HG03460 (cell line): ENCODE results near the gene PDGFRB.
A peak's percentile ranks its signal among the peaks of the same experiment; 100 is the strongest.

Source experiments
- ATAC-seq: cut with Tn5 transposase; IDR thresholded peaks from one replicate; pipeline ENCODE4 v1.9.1; 2021; ENCODE audit not compliant: unreplicated experiment

Gene PDGFRB

DNA sequence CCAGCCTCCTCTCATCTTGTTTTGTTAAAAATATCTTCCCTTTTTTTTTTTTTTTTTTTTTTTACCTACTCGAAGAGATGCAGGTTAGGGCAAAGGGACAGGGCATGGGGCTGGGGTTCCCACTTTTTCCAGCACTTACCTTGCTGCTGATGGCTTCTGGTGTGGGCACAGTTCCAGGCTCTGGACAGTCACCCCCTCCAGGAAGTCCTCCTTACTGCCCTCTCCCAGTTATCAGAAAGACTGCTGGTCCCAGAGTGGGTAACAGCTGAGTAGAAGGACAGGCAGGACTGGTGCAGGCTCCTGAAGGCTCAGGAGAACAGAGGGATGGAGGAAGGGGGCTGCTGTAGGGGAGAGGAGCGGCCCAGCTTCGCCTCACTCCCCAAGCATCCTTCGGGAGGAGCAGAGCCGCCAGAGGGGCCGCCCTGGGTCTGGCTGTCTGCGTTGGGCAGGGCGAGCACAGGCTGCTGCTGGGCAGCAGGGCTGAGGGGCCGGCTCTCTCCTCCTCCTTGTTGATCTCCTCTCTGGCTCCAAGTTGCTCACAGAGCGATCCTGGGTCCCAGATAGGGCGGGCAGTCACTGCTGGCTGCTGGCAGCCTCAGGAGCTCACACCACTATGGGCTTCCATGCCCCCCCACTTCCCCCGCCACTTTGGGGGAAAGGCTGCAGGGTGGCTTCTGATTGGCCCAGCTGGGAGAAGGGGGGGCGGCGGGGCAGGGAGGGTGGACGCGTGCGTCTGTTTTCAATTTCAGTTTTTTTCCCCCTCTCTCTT lies at the start of gene PDGFRB:
PDGFRB (minus strand) TSS at position 588 of the 769 bp plus-strand sequence. CDS start 18,798 bp downstream, outside the sequence.
- ATAC-seq, result peak; percentile 49

GRCh38 chr5:150204590-150204960 lies 48.9 kb upstream of the PDGFRB start:
- no peak for ATAC-seq

DNA sequence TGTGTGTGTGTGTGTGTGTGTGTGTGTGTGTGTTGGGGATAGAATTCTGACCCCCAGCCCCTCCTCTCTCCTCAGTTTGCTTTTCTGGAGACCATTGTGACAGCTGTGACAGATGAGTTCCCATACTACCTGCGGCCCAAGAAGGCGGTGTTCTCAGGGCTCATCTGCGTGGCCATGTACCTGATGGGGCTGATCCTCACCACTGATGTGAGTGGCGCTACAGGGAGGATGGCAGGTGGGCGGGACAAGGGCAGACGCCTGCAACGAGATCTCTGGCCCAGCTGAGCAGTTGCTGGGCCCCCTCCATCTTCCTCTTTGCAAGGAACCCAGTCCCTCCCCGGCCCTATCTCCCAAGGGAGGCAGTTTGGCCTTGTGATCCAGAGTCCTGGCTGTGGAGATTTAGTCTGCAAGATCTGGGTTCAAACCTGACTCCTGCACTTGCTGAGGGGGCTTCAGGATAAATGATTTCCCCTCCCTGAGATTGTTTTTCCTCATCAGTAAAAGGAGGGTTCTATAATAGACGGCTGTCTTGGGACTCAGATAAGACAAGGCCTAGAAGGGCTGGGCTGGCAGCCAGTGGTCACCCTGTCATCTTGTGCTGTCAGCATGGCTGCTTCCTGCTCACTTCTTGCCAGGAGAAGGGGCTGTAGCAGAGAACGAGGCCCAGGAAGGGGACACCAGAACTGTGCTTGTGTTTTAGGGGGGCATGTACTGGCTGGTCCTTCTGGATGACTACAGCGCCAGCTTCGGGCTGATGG lies 48.4 kb upstream of the PDGFRB start:
- ATAC-seq, result no peak

DNA sequence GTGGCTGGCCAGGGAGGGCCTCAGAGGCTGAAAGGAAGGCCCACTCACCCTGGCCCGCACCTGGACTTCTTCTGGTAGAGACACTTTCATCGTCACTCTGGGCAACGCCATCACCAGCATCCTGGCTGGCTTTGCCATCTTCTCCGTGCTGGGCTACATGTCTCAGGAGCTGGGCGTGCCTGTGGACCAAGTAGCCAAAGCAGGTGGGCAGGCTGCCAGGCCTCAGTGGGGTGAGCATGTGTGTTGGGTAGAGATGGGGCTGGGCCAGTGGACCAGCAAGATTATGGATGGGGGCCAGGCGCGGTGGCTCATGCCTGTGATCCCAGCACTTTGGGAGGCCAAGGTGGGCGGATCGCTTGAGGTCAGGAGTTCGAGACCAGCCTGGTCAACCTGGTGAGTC lies 46.9 kb upstream of the PDGFRB start:
- no peak for ATAC-seq

- no peak for ATAC-seq
These were observed 41.8 kb upstream of the PDGFRB start for GRCh38 chr5:150197476-150197875.

- no peak for ATAC-seq
These were observed 41.3 kb upstream of the PDGFRB start for GRCh38 chr5:150196986-150197385.

DNA sequence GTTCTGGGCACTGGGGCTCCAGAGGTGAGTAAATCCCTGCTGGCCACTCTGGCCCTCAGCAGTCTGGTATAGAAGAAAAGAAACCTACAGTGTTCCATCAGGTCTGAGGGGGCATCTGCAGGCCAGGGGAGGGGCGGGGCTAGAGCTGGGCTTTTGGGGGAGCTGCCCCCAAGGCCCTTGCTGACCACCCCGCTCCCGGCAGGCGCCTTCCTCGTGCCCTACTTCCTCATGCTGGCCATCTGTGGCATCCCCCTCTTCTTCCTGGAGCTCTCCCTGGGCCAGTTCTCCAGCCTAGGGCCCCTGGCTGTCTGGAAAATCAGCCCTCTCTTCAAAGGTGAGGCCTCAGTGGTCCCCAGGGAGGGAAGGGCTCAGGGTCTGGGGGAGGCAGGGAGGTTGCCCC lies 40.9 kb upstream of the PDGFRB start:
- no peak for ATAC-seq

DNA sequence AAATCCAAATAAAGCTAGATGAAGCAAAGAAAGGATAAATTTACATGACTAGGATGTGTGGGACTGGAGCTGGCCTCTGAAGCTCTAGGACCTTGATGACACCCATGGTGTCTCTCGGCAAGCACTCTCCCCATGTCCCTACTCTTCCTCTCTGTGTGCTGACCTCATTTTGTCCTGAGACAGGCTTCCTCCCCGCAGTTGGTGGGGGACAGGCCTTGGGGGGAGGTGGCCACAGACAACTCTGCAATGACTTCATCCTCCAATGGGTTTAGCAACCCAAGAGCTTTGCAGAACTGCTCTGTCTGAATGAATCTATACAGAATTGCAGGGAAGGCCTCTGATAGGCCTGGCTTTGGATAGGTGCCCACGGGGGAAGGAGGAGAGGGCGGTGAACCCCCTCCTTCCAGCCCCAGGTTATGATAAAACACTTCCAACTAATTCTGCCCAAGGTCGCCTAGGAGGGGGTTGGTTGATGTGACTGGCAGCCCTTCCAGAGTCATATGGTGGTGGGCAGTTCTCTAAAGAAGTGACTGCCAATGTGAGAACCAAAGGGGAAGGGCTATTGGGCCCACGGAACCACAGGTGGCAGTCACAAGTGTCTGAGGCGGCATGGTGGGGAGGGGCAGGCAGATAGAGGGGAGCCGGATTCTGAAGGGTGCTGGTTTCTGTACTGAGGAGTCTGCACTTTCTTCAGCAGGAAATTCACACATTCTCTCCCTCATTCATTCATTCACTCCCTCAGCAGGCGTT lies 40.3 kb upstream of the PDGFRB start:
- no peak for ATAC-seq

GRCh38 chr5:150192462-150192861 lies 36.8 kb upstream of the PDGFRB start:
- no peak for ATAC-seq

DNA sequence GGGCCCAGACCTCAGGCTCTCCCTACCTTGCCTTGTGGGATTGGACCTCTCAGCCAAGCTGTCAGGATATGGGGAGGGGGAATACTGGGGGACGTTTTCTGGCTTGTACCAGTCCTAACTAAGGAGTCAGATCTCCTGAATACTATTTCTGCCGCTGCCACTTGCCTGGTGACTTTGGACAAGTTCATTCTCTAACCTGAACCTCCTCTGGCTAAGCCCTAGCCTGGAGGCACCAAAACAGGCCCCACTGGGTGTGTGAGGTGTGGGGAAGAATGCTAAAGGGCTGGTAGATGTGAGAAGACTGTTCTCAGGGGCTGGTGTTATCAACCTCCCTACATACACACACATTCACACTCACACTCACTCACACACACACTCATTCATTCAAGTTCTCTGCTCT lies 35.3 kb upstream of the PDGFRB start:
- no peak for ATAC-seq

- ATAC-seq, result no peak
These were observed 34.9 kb upstream of the PDGFRB start for GRCh38 chr5:150190503-150190979.

DNA sequence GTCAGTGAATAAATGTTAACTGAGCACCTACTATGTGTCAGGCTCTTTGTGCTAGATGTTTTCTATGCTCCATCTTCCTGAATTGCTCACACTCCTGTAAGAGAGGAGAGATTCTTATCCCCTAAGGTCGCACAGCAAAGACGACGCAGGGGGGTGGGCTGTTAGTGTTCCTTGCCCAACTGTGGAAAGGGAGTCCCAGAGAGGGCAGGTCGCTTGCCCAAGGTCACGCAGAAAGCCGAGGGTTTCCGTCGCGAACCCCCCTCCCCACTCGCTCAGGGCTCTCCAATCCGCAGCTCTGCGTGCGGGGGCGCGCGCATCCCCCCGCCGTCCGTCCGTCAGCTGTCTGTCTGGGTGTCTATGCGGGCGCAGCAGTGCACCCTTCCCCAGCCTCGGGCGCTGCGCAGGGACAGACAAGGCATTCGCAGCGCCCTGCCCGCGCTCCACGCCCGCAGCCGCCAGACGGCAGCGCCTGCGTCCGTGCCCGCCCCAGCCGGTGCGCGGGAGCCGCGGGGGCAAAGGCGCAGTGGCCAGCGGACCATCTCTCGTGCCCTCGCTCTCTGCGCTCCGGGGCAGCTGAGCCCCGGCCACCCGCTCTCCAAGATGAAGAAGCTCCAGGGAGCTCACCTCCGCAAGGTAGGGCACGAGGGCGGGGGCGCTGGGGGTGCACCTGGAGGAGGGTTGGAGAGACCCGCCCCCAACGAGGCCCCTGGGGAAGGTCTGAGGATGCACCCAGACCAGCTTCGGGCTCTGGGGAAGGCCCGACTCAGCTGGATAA lies 34.3 kb upstream of the PDGFRB start, which contains the start of gene SLC6A7:
SLC6A7 (plus strand) TSS at position 335 of the 775 bp plus-strand sequence; CDS start at position 601, 266 bp downstream.
- no peak for ATAC-seq

GRCh38 chr5:150189326-150189725 lies 33.7 kb upstream of the PDGFRB start:
- ATAC-seq, result no peak

- ATAC-seq, result no peak
These were observed 32.6 kb upstream of the PDGFRB start for GRCh38 chr5:150188146-150188842.

- no peak for ATAC-seq
These were observed 31.3 kb upstream of the PDGFRB start for GRCh38 chr5:150186897-150187296.

GRCh38 chr5:150186137-150186536 lies 30.5 kb upstream of the PDGFRB start:
- ATAC-seq, result no peak

DNA sequence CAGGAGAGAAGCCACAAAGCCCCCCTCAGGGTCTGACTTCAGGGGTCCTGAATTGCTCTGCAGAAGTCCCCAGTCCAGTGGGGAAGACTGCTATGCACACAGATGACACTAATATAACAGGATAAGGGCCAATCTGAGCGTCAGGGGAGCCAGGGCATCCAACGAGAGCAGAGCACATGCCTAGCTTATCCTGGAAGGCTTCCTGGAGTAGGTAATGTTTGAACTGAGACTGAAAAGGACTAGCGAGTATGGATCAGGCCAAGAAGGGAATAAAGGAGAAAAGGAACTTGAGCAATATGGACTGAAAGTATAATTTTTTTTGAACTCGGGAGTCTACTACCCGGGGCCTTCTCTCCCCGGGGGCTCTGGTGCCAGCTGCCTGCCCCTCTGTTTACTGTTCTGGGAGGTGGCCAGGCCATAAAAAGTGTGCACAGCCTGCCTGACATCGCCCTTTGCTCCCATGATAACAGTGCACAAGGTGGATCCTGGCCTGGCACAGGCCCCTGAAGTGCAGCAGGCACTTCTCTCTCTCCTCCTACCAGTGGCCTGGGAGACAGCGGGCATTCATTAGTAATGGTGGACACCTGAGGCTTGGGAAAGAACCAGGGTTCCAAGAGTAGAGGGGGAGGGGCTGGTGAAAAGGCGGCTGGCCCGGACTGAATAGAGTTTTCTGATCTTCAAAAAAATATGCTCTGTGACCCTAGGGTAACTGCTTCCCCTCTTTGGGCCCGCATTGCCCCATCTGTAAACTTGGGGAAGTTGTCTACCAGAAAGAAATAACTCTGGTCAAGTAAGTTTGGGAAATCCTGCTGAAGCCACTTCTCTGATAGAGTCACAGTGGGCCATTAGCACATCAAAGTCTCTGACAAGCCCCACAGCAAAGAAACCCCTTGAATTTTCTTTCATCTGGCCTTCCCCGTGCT lies 29.6 kb upstream of the PDGFRB start:
- no peak for ATAC-seq

DNA sequence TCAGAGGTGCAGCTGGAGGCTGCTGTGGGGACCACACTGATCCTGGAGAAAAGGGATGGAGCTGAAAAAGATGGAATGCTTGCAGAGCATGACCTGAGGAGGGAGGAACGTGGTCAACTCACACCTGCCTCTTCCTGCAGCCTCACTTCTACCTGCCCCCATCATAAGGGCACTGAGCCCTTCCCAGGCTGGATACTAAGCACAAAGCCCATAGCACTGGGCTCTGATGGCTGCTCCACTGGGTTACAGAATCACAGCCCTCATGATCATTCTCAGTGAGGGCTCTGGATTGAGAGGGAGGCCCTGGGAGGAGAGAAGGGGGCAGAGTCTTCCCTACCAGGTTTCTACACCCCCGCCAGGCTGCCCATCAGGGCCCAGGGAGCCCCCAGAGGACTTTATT lies 28.4 kb upstream of the PDGFRB start:
- ATAC-seq, result no peak

- ATAC-seq, result no peak
These were observed 27.8 kb upstream of the PDGFRB start for GRCh38 chr5:150183436-150183835.
